Central memory CD8-positive, alpha-beta T cell (primary cell): ENCODE measurements around the gene TMEM86B.

Experiments
- ATAC-seq: fragments of 150-1000 bp; cut with Tn5 transposase; replicated peaks from 2 replicates; pipeline ENCODE4 v1.10.0; 2022; ENCODE audit warnings: mild to moderate bottlenecking, moderate FRiP score, moderate number of reproducible peaks; ENCODE audit not compliant: poor library complexity, severe bottlenecking; ENCODE audit errors: extremely low read depth
- DNase-seq, 2 donors: peaks; one replicate each; pipeline ENCODE4 v3.0.0; 2021; ENCODE audit warnings: low spot score in 2 of 2
- H3K27ac Mint-ChIP-seq: one replicate; pipeline ENCODE4 v1.8.0; 2022; ENCODE audit warnings: low read depth, mild to moderate bottlenecking, moderate library complexity, mixed read lengths
- H3K27me3 Mint-ChIP-seq: one replicate; pipeline ENCODE4 v1.8.0; 2022; ENCODE audit warnings: mixed read lengths
- H3K36me3 Mint-ChIP-seq: one replicate; pipeline ENCODE4 v1.8.0; 2022; ENCODE audit warnings: mild to moderate bottlenecking, moderate library complexity, mixed read lengths; ENCODE audit not compliant: insufficient read depth
- H3K4me1 Mint-ChIP-seq: one replicate; pipeline ENCODE4 v1.8.0; 2022; ENCODE audit warnings: mixed read lengths
- H3K4me3 Mint-ChIP-seq: one replicate; pipeline ENCODE4 v1.8.0; 2022; ENCODE audit warnings: mild to moderate bottlenecking, moderate library complexity, mixed read lengths
- H3K9me3 Mint-ChIP-seq: one replicate; pipeline ENCODE4 v1.8.0; 2022; ENCODE audit warnings: mixed read lengths

The TMEM86B gene

DNA sequence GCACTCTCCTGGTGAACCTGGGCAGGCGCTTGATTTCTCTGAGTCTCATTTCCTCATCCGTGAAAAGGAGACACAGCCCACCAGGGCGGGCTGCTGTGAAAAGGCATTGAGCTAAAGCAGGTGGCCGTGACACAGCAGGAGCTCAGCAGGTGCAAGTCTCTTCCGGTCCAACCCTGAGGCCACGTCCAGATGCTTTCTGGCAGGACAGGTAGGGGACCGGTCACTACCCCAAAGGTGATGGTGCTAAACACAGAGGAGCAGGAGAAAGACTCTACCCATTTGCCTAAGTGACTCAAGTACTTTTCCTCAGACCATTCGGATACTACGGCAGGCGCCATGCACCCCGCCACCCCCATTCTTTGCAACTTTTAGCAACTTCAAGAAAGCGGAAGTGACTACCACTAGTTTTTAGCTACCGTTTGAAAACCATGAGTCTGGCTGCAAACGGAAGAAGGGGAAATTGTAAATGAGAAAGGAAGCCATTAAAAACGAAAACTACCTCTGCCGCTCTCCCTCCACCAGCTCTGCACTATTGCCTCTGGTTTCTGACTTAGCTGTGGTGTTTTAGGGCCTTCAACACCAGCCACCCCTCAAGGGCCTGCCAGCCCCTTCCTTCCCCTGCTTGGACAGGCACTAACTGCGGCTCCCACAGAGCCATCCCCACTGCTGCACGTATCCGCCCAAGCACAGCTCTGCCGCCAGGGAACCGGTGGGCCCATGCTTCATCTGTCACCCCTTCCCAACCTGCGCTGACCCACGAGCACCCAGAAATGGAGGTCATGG is 25.5 kb upstream of the TMEM86B start:
- peaks cover 82% of the 10 kb centered on the region for H3K4me1 Mint-ChIP-seq
- DNase-seq (peak; percentile 44 to 65), ATAC-seq (peak; percentile 54)
- H3K36me3 Mint-ChIP-seq = peaks cover 25% of the 10 kb centered on the region
- no peaks in the 10 kb centered on the region for H3K9me3 Mint-ChIP-seq
- H3K4me3 Mint-ChIP-seq = peak overlapping the region; percentile 98
- H3K27me3 Mint-ChIP-seq = no peaks in the 10 kb centered on the region
- peak overlapping the region; percentile 97 for H3K27ac Mint-ChIP-seq

GRCh38 chr19:55252760-55253663 is 24.4 kb upstream of the TMEM86B start:
- Mint-ChIP-seq H3K4me1 (peaks cover 87% of the 10 kb centered on the region), H3K9me3 (no peaks in the 10 kb centered on the region), H3K36me3 (peaks cover 21% of the 10 kb centered on the region), H3K27ac (peak overlapping the region; percentile 97), H3K27me3 (no peaks in the 10 kb centered on the region), H3K4me3 (peak overlapping the region; percentile 98)
- DNase-seq (no peak), ATAC-seq (no peak)

GRCh38 chr19:55251341-55252081 is 22.9 kb upstream of the TMEM86B start:
- DNase-seq (no peak), ATAC-seq (no peak)
- Mint-ChIP-seq H3K27ac (peak overlapping the region; percentile 92), H3K27me3 (no peaks in the 10 kb centered on the region), H3K4me3 (peak overlapping the region; percentile 98), H3K4me1 (peaks cover 74% of the 10 kb centered on the region), H3K36me3 (peaks cover 24% of the 10 kb centered on the region), H3K9me3 (no peaks in the 10 kb centered on the region)

DNA sequence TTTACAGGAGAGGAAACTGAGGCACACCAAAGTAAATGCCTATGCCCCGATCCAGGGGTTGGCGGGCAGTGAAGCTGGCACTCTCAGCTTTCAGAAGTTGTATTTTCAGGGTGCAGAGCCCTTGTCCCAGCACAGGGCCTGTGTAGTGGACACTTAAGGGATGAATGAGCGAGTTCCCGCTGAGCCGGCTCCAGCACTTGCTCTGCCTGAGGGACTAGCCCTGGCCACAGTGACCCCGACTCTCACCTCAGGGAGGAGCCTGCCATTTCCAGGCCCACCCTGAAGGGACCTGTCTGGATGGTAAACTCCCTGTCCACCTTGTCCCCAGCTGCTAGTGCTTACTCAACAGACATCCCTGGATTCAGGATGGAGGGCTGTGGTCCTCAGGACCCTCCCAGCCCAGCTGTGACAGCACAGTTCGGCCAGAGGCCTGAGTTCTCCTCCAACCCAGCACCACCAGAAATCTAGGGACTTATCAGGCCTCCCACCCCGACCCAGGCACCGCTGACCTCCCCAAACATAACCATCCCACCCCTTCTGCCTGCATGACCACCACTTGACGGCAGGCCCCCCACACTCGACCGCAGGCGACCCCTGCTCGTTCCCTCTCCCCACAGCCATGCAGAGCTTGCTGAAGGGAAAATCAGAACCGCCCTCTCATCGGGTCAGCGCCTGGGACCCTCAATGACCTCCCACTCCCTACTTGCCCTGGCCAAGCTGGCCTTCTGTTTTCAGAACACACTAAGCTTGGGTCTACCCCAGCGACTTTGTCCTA is 21.9 kb upstream of the TMEM86B start:
- Mint-ChIP-seq H3K9me3 (no peaks in the 10 kb centered on the region), H3K4me1 (peaks cover 63% of the 10 kb centered on the region), H3K4me3 (peak overlapping the region; percentile 98), H3K27me3 (no peaks in the 10 kb centered on the region), H3K36me3 (peaks cover 24% of the 10 kb centered on the region), H3K27ac (peak overlapping the region; percentile 92)
- DNase-seq (no peak), ATAC-seq (no peak)

DNA sequence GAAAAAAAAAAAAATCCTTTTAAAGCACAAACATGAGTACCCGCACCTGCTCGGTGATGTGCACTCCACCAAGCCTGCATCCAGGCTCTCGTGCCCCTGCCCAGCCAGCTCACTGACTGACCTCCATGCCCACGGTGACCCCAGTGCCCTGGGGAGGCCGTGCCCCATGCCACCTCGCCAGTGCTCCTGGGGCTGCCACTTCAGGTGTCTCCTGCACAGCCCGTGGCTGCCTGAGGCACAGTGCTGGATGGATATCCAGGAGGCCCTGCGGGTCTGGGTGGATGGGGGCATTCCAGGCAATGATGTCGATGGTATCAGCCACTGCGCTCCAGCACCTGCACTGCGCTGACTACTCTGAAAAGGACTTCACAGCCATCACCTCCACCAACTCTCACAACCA is 21.3 kb upstream of the TMEM86B start:
- Mint-ChIP-seq H3K36me3 (peaks cover 29% of the 10 kb centered on the region), H3K4me1 (peaks cover 57% of the 10 kb centered on the region), H3K27ac (no peak overlapping the region), H3K9me3 (no peaks in the 10 kb centered on the region), H3K27me3 (no peaks in the 10 kb centered on the region), H3K4me3 (no peak overlapping the region)
- ATAC-seq = no peak
- DNase-seq = no peak

DNA sequence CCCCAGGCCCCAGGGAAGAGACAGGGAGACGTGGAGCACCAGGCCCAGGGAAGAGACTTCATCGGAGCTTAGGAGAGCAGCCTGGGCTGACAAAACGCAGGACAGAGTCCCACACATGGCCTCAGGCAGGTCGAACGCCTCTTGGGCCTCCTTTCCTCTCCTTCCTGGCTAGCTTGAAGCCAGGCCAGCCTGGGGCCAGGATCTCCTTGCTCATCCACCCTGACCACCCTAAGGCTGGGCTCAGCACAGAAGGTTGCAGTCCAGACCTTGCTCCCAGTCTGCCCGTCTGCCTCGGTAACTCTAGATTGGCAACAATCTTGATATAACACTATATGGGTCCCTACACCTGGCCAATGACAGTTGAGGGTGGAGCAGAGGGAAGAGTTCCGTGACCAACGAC is 20.1 kb upstream of the TMEM86B start:
- H3K27ac Mint-ChIP-seq = peak overlapping the region; percentile 60
- no peak for DNase-seq
- no peak for ATAC-seq
- peaks cover 31% of the 10 kb centered on the region for H3K36me3 Mint-ChIP-seq
- no peaks in the 10 kb centered on the region for H3K27me3 Mint-ChIP-seq
- H3K4me3 Mint-ChIP-seq = peak overlapping the region; percentile 37
- H3K4me1 Mint-ChIP-seq = peaks cover 47% of the 10 kb centered on the region
- H3K9me3 Mint-ChIP-seq = no peaks in the 10 kb centered on the region

DNA sequence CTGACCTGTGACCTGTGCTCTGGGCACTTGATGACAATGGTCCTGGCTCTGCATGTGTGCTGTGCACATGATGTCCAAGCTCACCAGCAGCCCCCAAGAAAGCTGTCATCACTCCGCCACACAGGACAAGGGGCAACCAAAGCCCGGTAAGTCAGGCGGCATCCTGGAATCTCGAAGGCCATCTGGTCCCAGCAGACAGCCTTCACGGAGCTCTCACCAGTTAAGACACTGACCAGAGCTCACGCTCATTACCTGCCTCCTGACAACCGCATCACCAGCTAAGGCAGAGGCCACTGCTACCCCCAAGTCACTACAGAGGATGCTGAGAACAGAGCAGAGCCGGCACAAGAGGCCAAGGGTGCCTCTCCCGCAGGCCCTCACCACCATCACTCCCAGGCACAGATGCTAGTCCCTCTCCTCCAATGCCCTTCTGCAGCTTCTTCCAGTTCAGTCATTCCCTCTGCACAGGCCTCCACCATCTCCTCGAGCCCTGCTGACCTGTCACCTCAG is 19.7 kb upstream of the TMEM86B start:
- H3K9me3 Mint-ChIP-seq = no peaks in the 10 kb centered on the region
- peaks cover 42% of the 10 kb centered on the region for H3K4me1 Mint-ChIP-seq
- DNase-seq (no peak), ATAC-seq (no peak)
- peaks cover 33% of the 10 kb centered on the region for H3K36me3 Mint-ChIP-seq
- H3K27ac Mint-ChIP-seq = peak overlapping the region; percentile 60
- H3K27me3 Mint-ChIP-seq = no peaks in the 10 kb centered on the region
- peak overlapping the region; percentile 37 for H3K4me3 Mint-ChIP-seq

DNA sequence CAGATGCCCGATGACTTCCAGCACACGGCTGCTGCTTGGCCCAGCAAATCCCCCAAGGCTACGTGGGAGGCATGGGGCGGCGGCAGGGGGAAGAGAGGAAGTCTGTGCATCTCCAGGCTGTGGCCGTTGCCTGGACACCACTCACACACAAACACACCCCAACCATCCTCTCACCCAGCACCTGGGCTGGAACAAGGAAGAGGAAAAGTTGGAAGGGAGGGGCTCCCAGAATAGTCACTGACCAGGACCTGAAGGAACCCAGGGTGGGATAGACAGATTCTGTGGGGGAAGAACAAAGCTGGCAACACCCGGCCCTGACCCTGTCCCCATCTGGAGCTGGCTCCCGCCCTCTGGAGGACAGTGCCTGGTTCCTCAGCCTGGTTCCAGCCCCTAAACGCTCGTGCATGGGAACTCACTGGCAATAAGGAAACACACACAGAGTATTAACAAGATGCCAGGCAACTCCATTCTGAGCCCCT is 19.1 kb upstream of the TMEM86B start:
- Mint-ChIP-seq H3K9me3 (no peaks in the 10 kb centered on the region), H3K4me1 (peaks cover 39% of the 10 kb centered on the region), H3K36me3 (peaks cover 38% of the 10 kb centered on the region), H3K27me3 (no peaks in the 10 kb centered on the region), H3K4me3 (no peak overlapping the region), H3K27ac (no peak overlapping the region)
- no peak for DNase-seq
- no peak for ATAC-seq

GRCh38 chr19:55246462-55247451 is 18.2 kb upstream of the TMEM86B start:
- H3K4me1 Mint-ChIP-seq = peaks cover 33% of the 10 kb centered on the region
- H3K4me3 Mint-ChIP-seq = no peak overlapping the region
- no peaks in the 10 kb centered on the region for H3K9me3 Mint-ChIP-seq
- H3K27me3 Mint-ChIP-seq = no peaks in the 10 kb centered on the region
- no peak overlapping the region for H3K27ac Mint-ChIP-seq
- no peak for ATAC-seq
- no peak for DNase-seq
- peaks cover 42% of the 10 kb centered on the region for H3K36me3 Mint-ChIP-seq

- DNase-seq (no peak), ATAC-seq (no peak)
- Mint-ChIP-seq H3K9me3 (no peaks in the 10 kb centered on the region), H3K36me3 (peaks cover 48% of the 10 kb centered on the region), H3K4me3 (no peak overlapping the region), H3K4me1 (peaks cover 19% of the 10 kb centered on the region), H3K27me3 (no peaks in the 10 kb centered on the region), H3K27ac (no peak overlapping the region)
These were observed 16.8 kb upstream of the TMEM86B start for GRCh38 chr19:55245236-55245904.
